NCI-H1092 (cell line): Measurements from ENCODE around the gene PES1.
"Not testable (repeated sequence)": the region's sequence is repeated elsewhere in the genome, so short reads cannot be mapped to it uniquely, and the experiment has no call there.

ENCODE experiments used
- DNase-seq: peaks from one replicate; lab custom pipeline; 2025; lab: John Stamatoyannopoulos, UW

PES1 gene

DNA sequence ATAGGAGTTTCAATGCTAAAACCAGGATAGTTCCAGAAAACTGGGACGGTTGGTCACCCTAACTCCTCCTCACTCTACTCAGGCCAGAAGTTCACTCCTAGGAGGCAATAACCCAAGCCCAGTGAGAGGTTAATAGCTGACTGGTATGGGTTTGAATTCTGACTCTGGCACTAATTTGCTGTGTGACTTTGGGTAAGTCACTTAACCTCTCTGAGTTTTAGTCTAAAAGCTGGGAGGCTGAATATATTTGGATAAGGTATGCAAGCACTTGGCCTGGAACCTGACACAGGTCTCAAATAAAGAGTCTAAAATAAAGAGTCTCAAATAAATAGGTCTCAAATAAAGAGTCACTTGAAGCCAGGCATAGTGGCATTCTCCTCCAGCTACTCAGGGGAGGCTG is 39.0 kb downstream of the PES1 start:
- DNase-seq = no peak

GRCh38 chr22:30551813-30552212 is 39.9 kb downstream of the PES1 start:
- DNase-seq = not testable (repeated sequence)

GRCh38 chr22:30547188-30547587 is 44.5 kb downstream of the PES1 start:
- DNase-seq = no peak

- DNase-seq = no peak
These were observed 45.1 kb downstream of the PES1 start, which contains the start of gene SEC14L6 for GRCh38 chr22:30546616-30547015. SEC14L6 (minus strand) TSS chr22:30546741; CDS start chr22:30546682, 59 bp downstream.

- DNase-seq = no peak
These were observed 48.9 kb downstream of the PES1 start for GRCh38 chr22:30542811-30543188.

GRCh38 chr22:30541961-30542810 is 49.5 kb downstream of the PES1 start:
- DNase-seq = no peak

- not testable (repeated sequence) for DNase-seq
These were observed 50.2 kb downstream of the PES1 start for GRCh38 chr22:30541511-30541910.

GRCh38 chr22:30539368-30539767 is 52.3 kb downstream of the PES1 start:
- DNase-seq = no peak

GRCh38 chr22:30538280-30538679 is 53.4 kb downstream of the PES1 start:
- DNase-seq = no peak

- DNase-seq = no peak
These were observed 54.5 kb downstream of the PES1 start for GRCh38 chr22:30537083-30537731.

DNA sequence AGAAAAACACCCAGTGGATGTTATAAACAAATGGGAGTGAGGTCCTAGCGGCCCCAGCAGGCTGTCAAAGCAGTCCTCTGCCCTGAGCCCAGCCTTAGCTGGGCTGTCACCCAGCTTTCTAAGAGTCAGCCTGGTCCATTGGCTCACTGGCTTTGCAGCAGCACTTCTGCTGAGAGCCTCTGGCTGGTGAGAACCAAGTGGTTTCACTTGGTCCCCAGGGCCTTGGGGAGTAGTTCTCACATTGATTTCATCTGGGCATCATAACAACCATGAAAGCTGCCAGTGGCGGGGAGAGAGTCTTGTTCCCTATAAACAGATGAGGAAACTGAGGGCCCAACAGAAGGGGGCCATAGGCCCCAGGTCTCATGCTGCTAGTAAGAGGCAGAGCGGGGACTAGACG is 56.5 kb downstream of the PES1 start:
- DNase-seq = no peak

DNA sequence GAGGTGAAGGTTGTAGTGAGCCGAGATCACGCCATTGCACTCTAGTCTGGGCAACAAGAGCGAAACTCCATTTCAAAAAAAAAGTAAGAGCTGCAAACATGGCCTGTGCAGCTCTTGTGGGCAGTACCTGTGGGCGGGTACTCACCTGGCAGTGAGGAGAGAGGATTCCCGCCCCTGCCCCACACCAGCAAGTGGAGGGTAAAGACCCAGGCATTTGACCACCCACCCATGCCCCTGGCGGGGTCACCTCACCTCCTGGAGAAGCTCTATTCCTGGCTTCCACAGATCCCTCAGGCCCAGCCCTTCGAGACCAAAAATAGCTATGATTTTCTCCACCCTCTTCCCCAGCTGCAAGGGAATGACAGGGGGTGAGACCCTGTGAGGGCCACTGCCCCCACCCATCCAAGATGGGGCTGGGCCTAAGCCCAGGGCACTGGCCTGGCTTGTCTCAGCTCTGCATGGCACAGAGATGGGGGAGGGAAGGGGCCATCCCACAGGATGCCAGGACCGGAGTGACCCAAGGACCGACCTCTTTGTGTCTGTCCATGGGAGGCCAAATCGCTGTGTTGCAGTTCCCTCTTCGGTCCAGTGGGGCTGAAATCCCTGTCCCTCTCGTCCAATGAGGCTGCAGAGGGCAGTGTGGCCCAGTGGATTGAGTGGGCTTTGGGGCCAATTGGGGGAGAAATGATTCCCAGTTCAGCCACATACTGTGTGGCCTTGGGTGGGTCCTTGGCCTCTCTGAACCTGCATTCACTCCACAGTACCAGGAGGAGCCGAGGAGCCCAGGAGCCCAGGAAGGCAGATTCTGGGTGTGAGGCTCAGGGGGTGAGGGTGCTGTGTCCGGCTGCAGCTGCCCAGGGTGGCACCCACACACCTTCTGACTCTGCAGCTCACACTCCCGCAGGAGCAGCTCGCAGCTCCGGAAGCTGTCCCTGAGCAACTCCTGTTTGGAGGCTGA is 59.8 kb downstream of the PES1 start:
- DNase-seq = no peak

GRCh38 chr22:30526656-30527055 is 65.1 kb downstream of the PES1 start:
- no peak for DNase-seq
